Dermis microvascular lymphatic vessel endothelial cell (primary cell): ENCODE measurements around the gene TNNT3. TPM values are rescaled to one million over a fixed set of nuclear protein-coding genes. Genes with fewer than 3 reads are reported as not detected.

ENCODE experiments used
- DNase-seq, 2 donors: peaks; one replicate each; pipeline versions ENCODE4 v3.0.0 to v3.0.0-alpha.2; 2010; ENCODE audit warnings: low read depth in 2 of 2
- total RNA-seq: library from RNA; depleted of rRNA; stranded (reverse); fragments of >200 nt; gene quantifications from 2 replicates; pipeline ENCODE4 v1.2.1, GENCODE V29; 2014

TNNT3 gene
- total RNA-seq, 1 donor from 2014 or later: not detected

- DNase-seq: no peak
These were observed 22.6 kb upstream of the TNNT3 start for GRCh38 chr11:1896923-1897322.

GRCh38 chr11:1899090-1899489 lies 20.4 kb upstream of the TNNT3 start:
- no peak for DNase-seq

- DNase-seq: peak in 1 of 2 donors; percentile 57
These were observed 19.8 kb upstream of the TNNT3 start for GRCh38 chr11:1899686-1900085.

GRCh38 chr11:1906181-1906580 lies 13.3 kb upstream of the TNNT3 start:
- peak; percentile 45 to 90 for DNase-seq

- peak in 1 of 2 donors; percentile 51 for DNase-seq
These were observed 12.7 kb upstream of the TNNT3 start for GRCh38 chr11:1906611-1907423.

GRCh38 chr11:1908618-1909017 lies 10.9 kb upstream of the TNNT3 start:
- peak in 1 of 2 donors; percentile 84 for DNase-seq

- DNase-seq: no peak
These were observed 10.0 kb upstream of the TNNT3 start for GRCh38 chr11:1909524-1909923.

GRCh38 chr11:1912289-1912878 lies 7.1 kb upstream of the TNNT3 start:
- no peak for DNase-seq

- no peak for DNase-seq
These were observed 6.0 kb upstream of the TNNT3 start for GRCh38 chr11:1913271-1914060.

- DNase-seq: no peak
These were observed 3.7 kb upstream of the TNNT3 start for GRCh38 chr11:1915795-1916131.

- DNase-seq: no peak
These were observed 3.1 kb upstream of the TNNT3 start for GRCh38 chr11:1916132-1916985.

- no peak for DNase-seq
These were observed 2.4 kb upstream of the TNNT3 start for GRCh38 chr11:1916986-1917522.

GRCh38 chr11:1917523-1918435 lies 1.7 kb upstream of the TNNT3 start:
- no peak for DNase-seq

- no peak for DNase-seq
These were observed 827 bp upstream of the TNNT3 start for GRCh38 chr11:1918436-1919315.

GRCh38 chr11:1920128-1920908 lies 815 bp downstream of the TNNT3 start:
- no peak for DNase-seq

- DNase-seq: no peak
These were observed 1.5 kb downstream of the TNNT3 start for GRCh38 chr11:1920909-1921573.

GRCh38 chr11:1921574-1922141 lies 2.2 kb downstream of the TNNT3 start:
- peak in 1 of 2 donors; percentile 37 for DNase-seq
